ENCODE measurements around the gene CBX6.
A peak's percentile ranks its signal among the peaks of the same experiment; 100 is the strongest.
"Not testable (repeated sequence)": the region's sequence is repeated elsewhere in the genome, so short reads cannot be mapped to it uniquely, and the experiment has no call there.

CBX6 gene

GRCh38 chr22:38860283-38861169, 11.5 kb downstream of the CBX6 start:
- no peak for DNase-seq

GRCh38 chr22:38859581-38860282, 12.3 kb downstream of the CBX6 start:
- DNase-seq = no peak

GRCh38 chr22:38858492-38858891, 13.5 kb downstream of the CBX6 start:
- no peak for DNase-seq

GRCh38 chr22:38854476-38854875, 17.5 kb downstream of the CBX6 start:
- DNase-seq = not testable (repeated sequence)

GRCh38 chr22:38853883-38854282, 18.1 kb downstream of the CBX6 start:
- not testable (repeated sequence) for DNase-seq

- DNase-seq = no peak
Measured at GRCh38 chr22:38853196-38853651, 18.8 kb downstream of the CBX6 start.

GRCh38 chr22:38852522-38852921, 19.5 kb downstream of the CBX6 start:
- no peak for DNase-seq

- DNase-seq = no peak
Measured at GRCh38 chr22:38850941-38851849, 20.8 kb downstream of the CBX6 start.

- no peak for DNase-seq
Measured at GRCh38 chr22:38850399-38850798, 21.6 kb downstream of the CBX6 start.

GRCh38 chr22:38849811-38850210, 22.2 kb downstream of the CBX6 start:
- DNase-seq = peak; percentile 69 to 84

- DNase-seq = no peak
Measured at GRCh38 chr22:38846412-38846811, 25.6 kb downstream of the CBX6 start.

GRCh38 chr22:38845004-38845740, 26.8 kb downstream of the CBX6 start:
- DNase-seq = no peak

- DNase-seq = no peak
Measured at GRCh38 chr22:38844315-38845003, 27.6 kb downstream of the CBX6 start.

GRCh38 chr22:38843657-38844314, 28.2 kb downstream of the CBX6 start, which contains the start of gene NPTXR:
Gene NPTXR, minus strand, starts transcription at chr22:38844028.
- DNase-seq = no peak

GRCh38 chr22:38843201-38843656, 28.8 kb downstream of the CBX6 start:
- DNase-seq = no peak

- no peak for DNase-seq
Measured at GRCh38 chr22:38842512-38843200, 29.4 kb downstream of the CBX6 start.

- DNase-seq = no peak
Measured at GRCh38 chr22:38841635-38842034, 30.4 kb downstream of the CBX6 start.

GRCh38 chr22:38841211-38841610, 30.8 kb downstream of the CBX6 start:
- DNase-seq = no peak

- DNase-seq = no peak
Measured at GRCh38 chr22:38840129-38840528, 31.9 kb downstream of the CBX6 start.

- DNase-seq = no peak
Measured at GRCh38 chr22:38839686-38840085, 32.3 kb downstream of the CBX6 start.
